ENCODE data around the gene S1PR2. TPM values are rescaled to one million over a fixed set of nuclear protein-coding genes. Genes with fewer than 3 reads are reported as not detected.

The S1PR2 gene
- total and polyA plus RNA-seq, 4 donors: 3.3 to 14.3 (median 7.0) TPM

DNA sequence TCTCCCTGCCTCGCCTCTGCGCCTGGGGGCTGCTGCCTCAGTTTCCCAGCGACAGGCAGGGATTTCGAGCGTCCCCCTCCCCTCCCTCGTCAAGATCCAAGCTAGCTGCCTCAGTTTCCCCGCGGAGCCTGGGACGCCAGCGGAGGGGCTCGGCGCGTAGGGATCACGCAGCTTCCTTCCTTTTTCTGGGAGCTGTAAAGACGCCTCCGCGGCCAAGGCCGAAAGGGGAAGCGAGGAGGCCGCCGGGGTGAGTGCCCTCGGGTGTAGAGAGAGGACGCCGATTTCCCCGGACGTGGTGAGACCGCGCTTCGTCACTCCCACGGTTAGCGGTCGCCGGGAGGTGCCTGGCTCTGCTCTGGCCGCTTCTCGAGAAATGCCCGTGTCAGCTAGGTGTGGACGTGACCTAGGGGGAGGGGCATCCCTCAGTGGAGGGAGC lies 39.1 kb upstream of the S1PR2 start:
- Histone ChIP-seq H3K36me3 (ENCODE audit: control insufficient read depth in 1 of 2, insufficient read depth in 2 of 2, low read length in 1 of 2) (no peaks in the 10 kb centered on the region), H3K4me1 (ENCODE audit: control insufficient read depth in 1 of 2, insufficient read depth in 2 of 2, low read length in 2 of 2) (no peaks in the 10 kb centered on the region), H3K27ac (ENCODE audit: low read depth in 1 of 2, low read length in 2 of 2) (no peak overlapping the region), H3K9me3 (ENCODE audit: control insufficient read depth, low read length) (no peaks in the 10 kb centered on the region), H3K27me3 (ENCODE audit: control insufficient read depth in 1 of 2, insufficient read depth in 2 of 2, low read length in 1 of 2) (no peaks in the 10 kb centered on the region), H3K4me3 (ENCODE audit: low read length in 2 of 2) (no peak overlapping the region)
- ATAC-seq (ENCODE audit: low FRiP score): peak; percentile 74
- peak; percentile 91 to 92 for DNase-seq
- 4 to 6% methylated on average over 35 to 37 of the region's 37 CpGs for WGBS, 2 donors
- intact Hi-C loops (cut with DNase I): no loop called here

DNA sequence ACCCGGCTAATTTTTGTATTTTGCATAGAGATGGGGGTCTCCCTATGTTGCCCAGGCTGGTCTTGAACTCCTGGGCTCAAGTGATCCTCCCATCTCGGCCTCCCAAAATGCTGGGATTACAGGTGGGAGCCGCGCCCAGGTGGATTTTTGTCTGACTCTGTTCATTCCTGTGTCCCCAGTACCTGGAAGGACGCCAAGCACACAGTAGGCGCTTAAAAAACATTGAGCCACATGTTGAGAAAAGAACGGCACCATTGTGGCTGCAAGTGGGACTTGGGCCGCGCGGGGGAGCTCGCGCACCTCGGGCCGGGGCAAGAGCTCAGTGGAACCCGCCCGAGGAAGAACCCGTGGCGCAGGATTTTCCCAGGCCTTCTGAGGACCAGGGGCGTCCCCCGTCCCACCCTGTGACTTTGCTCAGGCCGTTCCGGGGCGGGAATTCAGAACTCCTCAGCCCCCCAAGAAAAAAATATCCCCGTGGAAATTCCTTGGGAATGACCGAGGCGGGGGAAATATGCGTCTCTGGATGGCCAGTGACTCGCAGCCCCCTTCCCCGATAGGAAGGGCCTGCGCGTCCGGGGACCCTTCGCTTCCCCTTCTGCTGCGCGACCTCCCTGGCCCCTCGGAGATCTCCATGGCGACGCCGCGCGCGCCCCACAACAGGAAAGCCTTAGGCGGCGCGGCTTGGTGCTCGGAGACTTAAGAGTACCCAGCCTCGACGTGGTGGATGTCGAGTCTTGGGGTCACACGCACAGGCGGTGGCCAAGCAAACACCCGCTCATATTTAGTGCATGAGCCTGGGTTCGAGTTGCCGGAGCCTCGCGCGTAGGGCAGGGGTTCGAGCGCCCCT lies 38.4 kb upstream of the S1PR2 start:
- DNase-seq (peak; percentile 92 to 95), ATAC-seq (ENCODE audit: low FRiP score) (peak; percentile 90)
- Histone ChIP-seq H3K27me3 (ENCODE audit: control insufficient read depth in 1 of 2, insufficient read depth in 2 of 2, low read length in 1 of 2) (no peaks in the 10 kb centered on the region), H3K27ac (ENCODE audit: low read depth in 1 of 2, low read length in 2 of 2) (no peak overlapping the region), H3K4me3 (ENCODE audit: low read length in 2 of 2) (no peak overlapping the region), H3K4me1 (ENCODE audit: control insufficient read depth in 1 of 2, insufficient read depth in 2 of 2, low read length in 2 of 2) (no peaks in the 10 kb centered on the region), H3K9me3 (ENCODE audit: control insufficient read depth, low read length) (no peaks in the 10 kb centered on the region), H3K36me3 (ENCODE audit: control insufficient read depth in 1 of 2, insufficient read depth in 2 of 2, low read length in 1 of 2) (no peaks in the 10 kb centered on the region)
- intact Hi-C loops (cut with DNase I): loop anchor here (1.0 to 2.0 kb wide), 2 partner anchors 119 to 121 kb away; no protein-coding TSS in a partner anchor
- WGBS, 2 donors: 3 to 4% methylated on average over 58 to 59 of the region's 59 CpGs

DNA sequence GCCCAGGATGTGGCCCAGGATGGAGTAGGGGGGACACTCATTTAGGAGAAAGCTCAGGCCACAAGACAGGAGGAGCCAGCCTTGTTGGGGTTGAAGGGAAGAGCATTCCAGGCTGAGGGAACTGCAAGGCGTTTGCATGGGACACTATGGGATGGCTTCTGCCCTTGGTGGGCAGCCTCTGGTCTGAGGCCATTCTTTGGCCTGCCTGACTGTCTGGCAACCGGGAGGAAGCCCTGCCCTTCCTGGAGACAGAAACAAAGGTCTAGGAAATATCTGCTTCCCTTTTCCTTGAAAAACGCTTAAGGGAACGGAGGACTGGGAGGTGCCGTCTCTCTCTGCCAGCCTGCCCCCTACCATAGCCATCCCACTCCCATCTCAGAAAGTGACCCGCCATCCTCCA lies 36.9 kb upstream of the S1PR2 start:
- ATAC-seq (ENCODE audit: low FRiP score) (no peak), DNase-seq (no peak)
- 74 to 80% methylated on average over 6 of the region's 6 CpGs for WGBS, 2 donors
- Histone ChIP-seq H3K27ac (ENCODE audit: low read depth in 1 of 2, low read length in 2 of 2) (no peak overlapping the region), H3K4me3 (ENCODE audit: low read length in 2 of 2) (no peak overlapping the region), H3K36me3 (ENCODE audit: control insufficient read depth in 1 of 2, insufficient read depth in 2 of 2, low read length in 1 of 2) (no peaks in the 10 kb centered on the region), H3K4me1 (ENCODE audit: control insufficient read depth in 1 of 2, insufficient read depth in 2 of 2, low read length in 2 of 2) (no peaks in the 10 kb centered on the region), H3K9me3 (ENCODE audit: control insufficient read depth, low read length) (no peaks in the 10 kb centered on the region), H3K27me3 (ENCODE audit: control insufficient read depth in 1 of 2, insufficient read depth in 2 of 2, low read length in 1 of 2) (no peaks in the 10 kb centered on the region)
- intact Hi-C loops (cut with DNase I): loop anchor here in 1 of 2 donors (2.0 kb wide), 1 partner anchor 121 kb away; no protein-coding TSS in a partner anchor

DNA sequence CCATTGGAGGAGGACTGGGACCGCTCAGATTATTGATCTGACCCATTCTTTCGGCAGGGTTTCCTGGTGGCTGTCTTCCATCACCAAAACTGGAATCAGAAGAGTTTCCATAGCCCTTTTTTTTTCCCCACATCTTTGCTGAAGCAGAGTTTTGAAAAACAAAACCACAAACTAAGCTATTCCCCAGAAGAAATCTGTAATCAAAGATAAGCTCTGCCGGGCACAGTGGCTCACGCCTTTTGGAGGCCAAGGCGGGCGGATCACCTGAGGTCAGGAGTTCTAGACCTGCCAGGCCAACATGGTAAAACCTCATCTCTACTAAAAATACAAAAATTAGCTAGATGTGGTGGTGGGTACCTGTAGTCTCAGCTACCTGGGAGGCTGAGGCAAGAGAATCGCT lies 35.6 kb upstream of the S1PR2 start:
- 86 to 91% methylated on average over 7 of the region's 7 CpGs for WGBS, 2 donors
- DNase-seq (no peak), ATAC-seq (ENCODE audit: low FRiP score) (no peak)
- Histone ChIP-seq H3K9me3 (ENCODE audit: control insufficient read depth, low read length) (no peaks in the 10 kb centered on the region), H3K4me1 (ENCODE audit: control insufficient read depth in 1 of 2, insufficient read depth in 2 of 2, low read length in 2 of 2) (no peaks in the 10 kb centered on the region), H3K27ac (ENCODE audit: low read depth in 1 of 2, low read length in 2 of 2) (no peak overlapping the region), H3K36me3 (ENCODE audit: control insufficient read depth in 1 of 2, insufficient read depth in 2 of 2, low read length in 1 of 2) (no peaks in the 10 kb centered on the region), H3K27me3 (ENCODE audit: control insufficient read depth in 1 of 2, insufficient read depth in 2 of 2, low read length in 1 of 2) (no peaks in the 10 kb centered on the region), H3K4me3 (ENCODE audit: low read length in 2 of 2) (no peak overlapping the region)
- intact Hi-C loops (cut with DNase I): no loop called here

DNA sequence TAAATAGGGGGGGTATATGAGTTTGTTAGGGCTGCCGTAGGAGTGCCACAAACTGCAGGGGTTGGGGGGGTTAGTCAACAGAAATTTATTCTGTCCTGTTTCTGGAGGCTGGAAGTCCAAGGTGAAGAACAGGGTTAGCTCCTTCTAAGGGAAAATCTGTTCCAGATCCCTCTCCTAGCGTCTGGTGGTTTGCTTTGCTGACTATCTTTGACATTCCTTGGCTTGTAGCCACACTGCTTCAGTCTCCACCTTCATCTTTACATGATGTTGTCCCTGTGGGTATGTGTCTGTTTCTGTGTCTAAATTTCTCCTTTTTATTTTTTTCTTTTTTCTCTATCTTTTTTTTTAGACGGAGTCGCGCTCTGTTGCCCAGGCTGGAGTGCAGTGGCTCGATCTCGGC lies 31.6 kb upstream of the S1PR2 start:
- WGBS, 2 donors: 76 to 78% methylated on average over 7 of the region's 7 CpGs

DNA sequence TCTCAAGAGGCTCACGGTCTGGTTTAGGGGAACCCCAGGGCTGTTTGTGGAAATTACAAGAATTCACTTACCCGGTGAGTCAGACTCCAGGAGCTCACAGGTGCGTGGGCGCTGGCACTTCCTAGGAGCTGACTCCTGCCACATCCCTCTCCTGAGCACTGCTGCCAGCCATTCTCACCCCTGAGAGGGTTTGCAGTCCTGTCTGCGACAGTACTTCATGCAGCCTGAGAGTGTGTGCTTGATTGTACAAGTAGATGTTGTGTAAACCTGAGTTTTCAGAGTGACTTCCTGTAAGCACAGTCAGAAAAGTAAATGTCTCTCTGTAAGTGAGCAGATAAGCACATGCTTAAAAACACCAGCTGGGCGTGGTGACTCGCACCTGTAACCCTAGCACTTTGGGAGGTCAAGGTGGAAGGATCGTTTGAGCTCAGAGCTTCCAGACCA lies 29.0 kb upstream of the S1PR2 start:
- Histone ChIP-seq H3K36me3 (ENCODE audit: control insufficient read depth in 1 of 2, insufficient read depth in 2 of 2, low read length in 1 of 2) (peaks cover 0 to 2% of the 10 kb centered on the region in 2 donors), H3K4me1 (ENCODE audit: control insufficient read depth in 1 of 2, insufficient read depth in 2 of 2, low read length in 2 of 2) (no peaks in the 10 kb centered on the region), H3K9me3 (ENCODE audit: control insufficient read depth, low read length) (no peaks in the 10 kb centered on the region), H3K27ac (ENCODE audit: low read depth in 1 of 2, low read length in 2 of 2) (no peak overlapping the region), H3K4me3 (ENCODE audit: low read length in 2 of 2) (no peak overlapping the region), H3K27me3 (ENCODE audit: control insufficient read depth in 1 of 2, insufficient read depth in 2 of 2, low read length in 1 of 2) (no peaks in the 10 kb centered on the region)
- ATAC-seq (ENCODE audit: low FRiP score) (no peak), DNase-seq (no peak)
- intact Hi-C loops (cut with DNase I): no loop called here
- 82 to 91% methylated on average over 8 of the region's 8 CpGs for WGBS, 2 donors

More for the DNA sequence above, 31.6 kb upstream of the S1PR2 start:
- Histone ChIP-seq H3K36me3 (ENCODE audit: control insufficient read depth in 1 of 2, insufficient read depth in 2 of 2, low read length in 1 of 2) (no peaks in the 10 kb centered on the region), H3K27ac (ENCODE audit: low read depth in 1 of 2, low read length in 2 of 2) (no peak overlapping the region), H3K27me3 (ENCODE audit: control insufficient read depth in 1 of 2, insufficient read depth in 2 of 2, low read length in 1 of 2) (no peaks in the 10 kb centered on the region), H3K4me1 (ENCODE audit: control insufficient read depth in 1 of 2, insufficient read depth in 2 of 2, low read length in 2 of 2) (no peaks in the 10 kb centered on the region), H3K4me3 (ENCODE audit: low read length in 2 of 2) (no peak overlapping the region), H3K9me3 (ENCODE audit: control insufficient read depth, low read length) (no peaks in the 10 kb centered on the region)
- intact Hi-C loops (cut with DNase I): no loop called here
- DNase-seq (no peak), ATAC-seq (ENCODE audit: low FRiP score) (no peak)

DNA sequence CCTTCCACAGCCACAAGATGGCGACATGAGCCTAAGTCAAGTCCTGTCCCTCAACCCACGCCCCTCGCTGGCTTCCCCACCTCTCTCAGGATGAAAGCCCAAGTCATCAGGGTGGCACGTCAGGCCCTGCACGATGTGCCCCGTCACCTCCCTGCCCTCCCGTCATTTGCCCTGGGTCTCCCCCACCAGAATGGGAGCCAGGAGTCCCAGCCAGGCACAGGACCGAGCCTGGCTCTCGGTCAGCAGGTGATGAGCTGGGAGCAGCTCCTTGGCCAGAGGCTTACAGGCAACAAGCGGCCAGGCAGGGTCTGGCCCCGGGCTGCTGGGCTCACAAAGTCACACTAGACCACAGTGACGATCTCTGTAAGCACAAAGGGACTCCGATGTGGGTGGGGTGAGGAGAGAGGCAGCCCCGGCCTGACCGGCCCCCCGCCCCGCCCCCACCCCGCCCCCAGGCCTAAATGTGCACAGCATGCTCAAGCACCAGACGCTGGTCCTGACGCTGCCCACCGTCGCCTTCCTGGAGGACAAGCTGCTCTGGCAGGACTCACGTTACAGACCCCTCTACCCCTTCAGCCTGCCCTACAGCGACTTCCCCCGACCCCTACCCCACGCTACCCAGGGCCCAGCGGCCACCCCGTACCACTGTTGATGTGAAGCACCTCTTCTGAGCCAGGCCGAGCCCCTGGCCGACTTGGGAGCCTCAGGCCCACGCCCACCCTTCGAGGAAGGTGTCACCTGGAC lies 28.2 kb upstream of the S1PR2 start:
- Histone ChIP-seq H3K27ac (ENCODE audit: low read depth in 1 of 2, low read length in 2 of 2) (no peak overlapping the region), H3K36me3 (ENCODE audit: control insufficient read depth in 1 of 2, insufficient read depth in 2 of 2, low read length in 1 of 2) (peaks cover 0 to 2% of the 10 kb centered on the region in 2 donors), H3K4me1 (ENCODE audit: control insufficient read depth in 1 of 2, insufficient read depth in 2 of 2, low read length in 2 of 2) (no peaks in the 10 kb centered on the region), H3K27me3 (ENCODE audit: control insufficient read depth in 1 of 2, insufficient read depth in 2 of 2, low read length in 1 of 2) (no peaks in the 10 kb centered on the region), H3K4me3 (ENCODE audit: low read length in 2 of 2) (no peak overlapping the region), H3K9me3 (ENCODE audit: control insufficient read depth, low read length) (no peaks in the 10 kb centered on the region)
- WGBS, 2 donors: 59 to 61% methylated on average over 32 of the region's 32 CpGs
- intact Hi-C loops (cut with DNase I): no loop called here
- DNase-seq (peak; percentile 90 to 93), ATAC-seq (ENCODE audit: low FRiP score) (peak; percentile 71)

DNA sequence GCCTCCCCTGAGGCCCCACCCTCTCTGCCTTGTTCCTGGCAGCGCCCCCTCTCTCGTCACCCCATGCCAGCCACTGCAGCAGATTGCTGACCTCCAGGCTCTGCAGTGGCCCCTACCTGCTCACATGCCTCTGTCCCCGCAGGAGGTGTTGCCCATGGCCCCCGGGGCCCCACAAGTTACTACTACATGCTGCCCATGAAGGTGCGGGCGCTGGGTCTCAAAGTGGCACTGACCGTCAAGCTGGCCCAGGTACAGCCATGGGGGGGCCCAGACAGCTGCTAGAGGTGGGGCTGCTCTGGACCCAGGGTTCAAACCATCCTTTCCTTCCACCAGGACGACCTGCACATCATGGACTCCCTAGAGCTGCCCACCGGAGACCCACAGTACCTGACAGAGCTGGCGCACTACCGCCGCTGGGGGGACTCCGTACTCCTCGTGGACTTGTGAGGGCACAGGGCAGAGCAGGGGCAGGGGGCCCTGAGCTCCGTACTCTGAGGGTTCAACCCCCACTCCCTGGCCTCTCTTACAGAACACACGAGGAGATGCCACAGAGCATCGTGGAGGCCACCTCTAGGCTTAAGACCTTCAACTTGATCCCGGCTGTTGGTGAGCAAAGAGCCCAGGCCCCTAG lies 27.1 kb upstream of the S1PR2 start:
- no peaks in the 10 kb centered on the region for H3K4me1 ChIP-seq (ENCODE audit: control insufficient read depth in 1 of 2, insufficient read depth in 2 of 2, low read length in 2 of 2)
- no peak overlapping the region for H3K4me3 ChIP-seq (ENCODE audit: low read length in 2 of 2)
- H3K9me3 ChIP-seq (ENCODE audit: control insufficient read depth, low read length): no peaks in the 10 kb centered on the region
- no peaks in the 10 kb centered on the region for H3K27me3 ChIP-seq (ENCODE audit: control insufficient read depth in 1 of 2, insufficient read depth in 2 of 2, low read length in 1 of 2)
- peaks cover 0 to 2% of the 10 kb centered on the region in 2 donors for H3K36me3 ChIP-seq (ENCODE audit: control insufficient read depth in 1 of 2, insufficient read depth in 2 of 2, low read length in 1 of 2)
- 95% methylated on average over 18 of the region's 18 CpGs for WGBS, 2 donors
- intact Hi-C loops (cut with DNase I): no loop called here
- no peak for ATAC-seq (ENCODE audit: low FRiP score)
- no peak overlapping the region for H3K27ac ChIP-seq (ENCODE audit: low read depth in 1 of 2, low read length in 2 of 2)
- no peak for DNase-seq

Data from aorta (tissue), 5 donors.